ENCODE data around the gene SAMM50.

GRCh38 chr22:43955883-43956782 lies 891 bp downstream of the SAMM50 start:
- TF ChIP-seq EZH2phosphoT487 (IDR thresholded peaks at IDR 0.05; ENCODE audit: unreplicated experiment), result no peak
- TF ChIP-seq CTCF (conservative IDR thresholded peaks at IDR 0.05; ENCODE audit: low read depth in 2 of 2), result no peak
- TF ChIP-seq CREB1 (CRISPR knock-in tag; IDR thresholded peaks at IDR 0.05; ENCODE audit: low read depth), result no peak
- TF ChIP-seq EZH2 (IDR thresholded peaks at IDR 0.05; ENCODE audit: low read depth, unreplicated experiment), result no peak
- TF ChIP-seq POLR2AphosphoS5 (IDR thresholded peaks at IDR 0.05; ENCODE audit: low read depth), result no peak
- no peak for TF ChIP-seq JUNB (IDR thresholded peaks at IDR 0.05; ENCODE audit: unreplicated experiment)
- TF ChIP-seq STAT1 (IDR thresholded peaks at IDR 0.05; ENCODE audit: unreplicated experiment), result no peak
- TF ChIP-seq ZNF331 (CRISPR knock-in tag; IDR thresholded peaks at IDR 0.05; ENCODE audit: low read depth), result no peak
